Measurements from ENCODE around the gene OR2T5.
"Not testable (repeated sequence)": the region's sequence is repeated elsewhere in the genome, so short reads cannot be mapped to it uniquely, and the experiment has no call there.

GRCh38 chr1:248475660-248476059 is 12.7 kb upstream of the OR2T5 start:
- TF ChIP-seq YY1 (IDR thresholded peaks at IDR 0.05; ENCODE audit: insufficient read depth, insufficient read length); ZNF274 (IDR thresholded peaks at IDR 0.05; ENCODE audit: low read depth, low read length): not testable (repeated sequence)

All from NT2/D1 (cell line).